ENCODE measurements around the gene GP1BA. TPM values are rescaled to one million over a fixed set of nuclear protein-coding genes. Genes with fewer than 3 reads are reported as not detected.

GP1BA gene
- total and polyA plus RNA-seq, 2 experiments from 2014 or later: 0.24 TPM; not detected in 1

GRCh38 chr17:4974115-4974670 lies 42.1 kb downstream of the GP1BA start:
- peaks cover 6% of the 10 kb centered on the region for H3K79me2 ChIP-seq (replicated peaks; ENCODE audit: insufficient read depth)
- DNase-seq (ENCODE audit: low spot score) (no peak), ATAC-seq (no peak)
- H2AFZ ChIP-seq: no peak overlapping the region
- H4K20me1 ChIP-seq (replicated peaks; ENCODE audit: insufficient read depth): 0 out of 2 replicates have a peak, but pooled peaks cover 9% of the 10 kb centered on the region
- peaks cover 53% of the 10 kb centered on the region for H3K27me3 Mint-ChIP-seq (ENCODE audit: insufficient read depth, low read depth, poor library complexity)
- peaks cover 13% of the 10 kb centered on the region for H3K4me1 ChIP-seq (ENCODE audit: insufficient read depth)
- H3K27me3 ChIP-seq (ENCODE audit: insufficient read depth): peaks cover 62% of the 10 kb centered on the region
- TF ChIP-seq ZNF331 (CRISPR knock-in tag; IDR thresholded peaks at IDR 0.05; ENCODE audit: low read depth): no peak
- TF ChIP-seq, protein P1, sequence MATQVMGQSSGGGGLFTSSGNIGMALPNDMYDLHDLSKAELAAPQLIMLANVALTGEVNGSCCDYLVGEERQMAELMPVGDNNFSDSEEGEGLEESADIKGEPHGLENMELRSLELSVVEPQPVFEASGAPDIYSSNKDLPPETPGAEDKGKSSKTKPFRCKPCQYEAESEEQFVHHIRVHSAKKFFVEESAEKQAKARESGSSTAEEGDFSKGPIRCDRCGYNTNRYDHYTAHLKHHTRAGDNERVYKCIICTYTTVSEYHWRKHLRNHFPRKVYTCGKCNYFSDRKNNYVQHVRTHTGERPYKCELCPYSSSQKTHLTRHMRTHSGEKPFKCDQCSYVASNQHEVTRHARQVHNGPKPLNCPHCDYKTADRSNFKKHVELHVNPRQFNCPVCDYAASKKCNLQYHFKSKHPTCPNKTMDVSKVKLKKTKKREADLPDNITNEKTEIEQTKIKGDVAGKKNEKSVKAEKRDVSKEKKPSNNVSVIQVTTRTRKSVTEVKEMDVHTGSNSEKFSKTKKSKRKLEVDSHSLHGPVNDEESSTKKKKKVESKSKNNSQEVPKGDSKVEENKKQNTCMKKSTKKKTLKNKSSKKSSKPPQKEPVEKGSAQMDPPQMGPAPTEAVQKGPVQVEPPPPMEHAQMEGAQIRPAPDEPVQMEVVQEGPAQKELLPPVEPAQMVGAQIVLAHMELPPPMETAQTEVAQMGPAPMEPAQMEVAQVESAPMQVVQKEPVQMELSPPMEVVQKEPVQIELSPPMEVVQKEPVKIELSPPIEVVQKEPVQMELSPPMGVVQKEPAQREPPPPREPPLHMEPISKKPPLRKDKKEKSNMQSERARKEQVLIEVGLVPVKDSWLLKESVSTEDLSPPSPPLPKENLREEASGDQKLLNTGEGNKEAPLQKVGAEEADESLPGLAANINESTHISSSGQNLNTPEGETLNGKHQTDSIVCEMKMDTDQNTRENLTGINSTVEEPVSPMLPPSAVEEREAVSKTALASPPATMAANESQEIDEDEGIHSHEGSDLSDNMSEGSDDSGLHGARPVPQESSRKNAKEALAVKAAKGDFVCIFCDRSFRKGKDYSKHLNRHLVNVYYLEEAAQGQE (IDR thresholded peaks at IDR 0.05; ENCODE audit: unreplicated experiment): no peak
- TF ChIP-seq EZH2 (IDR thresholded peaks at IDR 0.05; ENCODE audit: low read depth, unreplicated experiment): no peak
- TF ChIP-seq JUNB (IDR thresholded peaks at IDR 0.05; ENCODE audit: unreplicated experiment): no peak
- TF ChIP-seq ZNF114 (CRISPR knock-in tag; IDR thresholded peaks at IDR 0.05): no peak
- no peak for TF ChIP-seq POLR2AphosphoS5 (IDR thresholded peaks at IDR 0.05; ENCODE audit: low read depth)
- no peak for TF ChIP-seq CREB1 (CRISPR knock-in tag; IDR thresholded peaks at IDR 0.05; ENCODE audit: low read depth)
- TF ChIP-seq, protein P2, sequence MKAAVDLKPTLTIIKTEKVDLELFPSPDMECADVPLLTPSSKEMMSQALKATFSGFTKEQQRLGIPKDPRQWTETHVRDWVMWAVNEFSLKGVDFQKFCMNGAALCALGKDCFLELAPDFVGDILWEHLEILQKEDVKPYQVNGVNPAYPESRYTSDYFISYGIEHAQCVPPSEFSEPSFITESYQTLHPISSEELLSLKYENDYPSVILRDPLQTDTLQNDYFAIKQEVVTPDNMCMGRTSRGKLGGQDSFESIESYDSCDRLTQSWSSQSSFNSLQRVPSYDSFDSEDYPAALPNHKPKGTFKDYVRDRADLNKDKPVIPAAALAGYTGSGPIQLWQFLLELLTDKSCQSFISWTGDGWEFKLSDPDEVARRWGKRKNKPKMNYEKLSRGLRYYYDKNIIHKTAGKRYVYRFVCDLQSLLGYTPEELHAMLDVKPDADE (IDR thresholded peaks at IDR 0.05): no peak
- TF ChIP-seq CTCF (conservative IDR thresholded peaks at IDR 0.05; ENCODE audit: low read depth in 2 of 2): no peak
- TF ChIP-seq, protein P3, sequence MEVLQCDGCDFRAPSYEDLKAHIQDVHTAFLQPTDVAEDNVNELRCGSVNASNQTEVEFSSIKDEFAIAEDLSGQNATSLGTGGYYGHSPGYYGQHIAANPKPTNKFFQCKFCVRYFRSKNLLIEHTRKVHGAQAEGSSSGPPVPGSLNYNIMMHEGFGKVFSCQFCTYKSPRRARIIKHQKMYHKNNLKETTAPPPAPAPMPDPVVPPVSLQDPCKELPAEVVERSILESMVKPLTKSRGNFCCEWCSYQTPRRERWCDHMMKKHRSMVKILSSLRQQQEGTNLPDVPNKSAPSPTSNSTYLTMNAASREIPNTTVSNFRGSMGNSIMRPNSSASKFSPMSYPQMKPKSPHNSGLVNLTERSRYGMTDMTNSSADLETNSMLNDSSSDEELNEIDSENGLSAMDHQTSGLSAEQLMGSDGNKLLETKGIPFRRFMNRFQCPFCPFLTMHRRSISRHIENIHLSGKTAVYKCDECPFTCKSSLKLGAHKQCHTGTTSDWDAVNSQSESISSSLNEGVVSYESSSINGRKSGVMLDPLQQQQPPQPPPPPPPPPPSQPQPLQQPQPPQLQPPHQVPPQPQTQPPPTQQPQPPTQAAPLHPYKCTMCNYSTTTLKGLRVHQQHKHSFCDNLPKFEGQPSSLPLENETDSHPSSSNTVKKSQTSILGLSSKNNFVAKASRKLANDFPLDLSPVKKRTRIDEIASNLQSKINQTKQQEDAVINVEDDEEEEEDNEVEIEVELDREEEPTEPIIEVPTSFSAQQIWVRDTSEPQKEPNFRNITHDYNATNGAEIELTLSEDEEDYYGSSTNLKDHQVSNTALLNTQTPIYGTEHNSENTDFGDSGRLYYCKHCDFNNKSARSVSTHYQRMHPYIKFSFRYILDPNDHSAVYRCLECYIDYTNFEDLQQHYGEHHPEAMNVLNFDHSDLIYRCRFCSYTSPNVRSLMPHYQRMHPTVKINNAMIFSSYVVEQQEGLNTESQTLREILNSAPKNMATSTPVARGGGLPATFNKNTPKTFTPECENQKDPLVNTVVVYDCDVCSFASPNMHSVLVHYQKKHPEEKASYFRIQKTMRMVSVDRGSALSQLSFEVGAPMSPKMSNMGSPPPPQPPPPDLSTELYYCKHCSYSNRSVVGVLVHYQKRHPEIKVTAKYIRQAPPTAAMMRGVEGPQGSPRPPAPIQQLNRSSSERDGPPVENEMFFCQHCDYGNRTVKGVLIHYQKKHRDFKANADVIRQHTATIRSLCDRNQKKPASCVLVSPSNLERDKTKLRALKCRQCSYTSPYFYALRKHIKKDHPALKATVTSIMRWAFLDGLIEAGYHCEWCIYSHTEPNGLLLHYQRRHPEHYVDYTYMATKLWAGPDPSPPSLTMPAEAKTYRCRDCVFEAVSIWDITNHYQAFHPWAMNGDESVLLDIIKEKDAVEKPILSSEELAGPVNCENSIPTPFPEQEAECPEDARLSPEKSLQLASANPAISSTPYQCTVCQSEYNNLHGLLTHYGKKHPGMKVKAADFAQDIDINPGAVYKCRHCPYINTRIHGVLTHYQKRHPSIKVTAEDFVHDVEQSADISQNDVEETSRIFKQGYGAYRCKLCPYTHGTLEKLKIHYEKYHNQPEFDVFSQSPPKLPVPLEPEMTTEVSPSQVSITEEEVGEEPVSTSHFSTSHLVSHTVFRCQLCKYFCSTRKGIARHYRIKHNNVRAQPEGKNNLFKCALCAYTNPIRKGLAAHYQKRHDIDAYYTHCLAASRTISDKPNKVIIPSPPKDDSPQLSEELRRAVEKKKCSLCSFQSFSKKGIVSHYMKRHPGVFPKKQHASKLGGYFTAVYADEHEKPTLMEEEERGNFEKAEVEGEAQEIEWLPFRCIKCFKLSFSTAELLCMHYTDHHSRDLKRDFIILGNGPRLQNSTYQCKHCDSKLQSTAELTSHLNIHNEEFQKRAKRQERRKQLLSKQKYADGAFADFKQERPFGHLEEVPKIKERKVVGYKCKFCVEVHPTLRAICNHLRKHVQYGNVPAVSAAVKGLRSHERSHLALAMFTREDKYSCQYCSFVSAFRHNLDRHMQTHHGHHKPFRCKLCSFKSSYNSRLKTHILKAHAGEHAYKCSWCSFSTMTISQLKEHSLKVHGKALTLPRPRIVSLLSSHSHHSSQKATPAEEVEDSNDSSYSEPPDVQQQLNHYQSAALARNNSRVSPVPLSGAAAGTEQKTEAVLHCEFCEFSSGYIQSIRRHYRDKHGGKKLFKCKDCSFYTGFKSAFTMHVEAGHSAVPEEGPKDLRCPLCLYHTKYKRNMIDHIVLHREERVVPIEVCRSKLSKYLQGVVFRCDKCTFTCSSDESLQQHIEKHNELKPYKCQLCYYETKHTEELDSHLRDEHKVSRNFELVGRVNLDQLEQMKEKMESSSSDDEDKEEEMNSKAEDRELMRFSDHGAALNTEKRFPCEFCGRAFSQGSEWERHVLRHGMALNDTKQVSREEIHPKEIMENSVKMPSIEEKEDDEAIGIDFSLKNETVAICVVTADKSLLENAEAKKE (CRISPR knock-in tag; IDR thresholded peaks at IDR 0.05): no peak
- TF ChIP-seq STAT1 (IDR thresholded peaks at IDR 0.05; ENCODE audit: unreplicated experiment): no peak
- TF ChIP-seq EZH2phosphoT487 (IDR thresholded peaks at IDR 0.05; ENCODE audit: unreplicated experiment): no peak
- peaks cover 38% of the 10 kb centered on the region for H3K36me3 Mint-ChIP-seq (ENCODE audit: low read depth)
- no peaks in the 10 kb centered on the region for H3K36me3 ChIP-seq (ENCODE audit: insufficient read depth)
- H3K4me3 Mint-ChIP-seq: no peak overlapping the region; the same call in 2 of the 3 replicates
- no peak overlapping the region for H3K4me3 ChIP-seq
- peaks cover 6% of the 10 kb centered on the region; the same call in 1 of the 2 replicates for H3F3A ChIP-seq (replicated peaks; ENCODE audit: low read depth)
- H3K9me3 Mint-ChIP-seq: no peaks in the 10 kb centered on the region
- peaks cover 22% of the 10 kb centered on the region for H3K4me1 Mint-ChIP-seq
- H3K27ac Mint-ChIP-seq: no peak overlapping the region
- no peak overlapping the region for H3K27ac ChIP-seq (ENCODE audit: low read depth)
- H3K9me2 ChIP-seq (ENCODE audit: insufficient read depth): no peaks in the 10 kb centered on the region
- no peak overlapping the region for H3K4me2 ChIP-seq
